ENCODE results near the gene GAPVD1. TPM values are rescaled to one million over a fixed set of nuclear protein-coding genes. Genes with fewer than 3 reads are reported as not detected.
"Not testable (repeated sequence)": the region's sequence is repeated elsewhere in the genome, so short reads cannot be mapped to it uniquely, and the experiment has no call there.

Gene GAPVD1
- total RNA-seq, 1 experiment from 2014 or later, result 30.5 TPM

DNA sequence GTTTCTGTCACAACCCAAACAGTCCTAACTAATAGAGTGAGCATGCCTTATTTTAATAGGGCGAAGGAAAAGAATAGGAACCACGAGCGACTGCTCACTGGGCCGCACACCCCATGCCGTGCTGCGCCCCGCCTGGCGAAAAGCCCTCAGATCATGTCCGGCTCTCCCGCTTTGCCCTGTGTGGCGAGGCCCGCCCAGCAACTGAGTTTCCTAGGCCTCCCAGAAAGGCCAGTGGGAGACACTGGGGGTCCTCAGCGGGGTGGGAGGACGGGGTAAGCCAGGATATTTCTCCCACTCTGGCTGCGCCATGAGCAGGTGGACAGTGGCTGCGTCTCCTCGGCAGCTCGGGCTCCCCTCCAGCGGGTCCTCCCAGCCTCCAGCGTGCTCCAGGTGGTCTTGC lies 138.0 kb downstream of the GAPVD1 start:
- Histone ChIP-seq H3K9ac (ENCODE audit: low read length) (no peak overlapping the region), H3K9me3 (ENCODE audit: low read length) (no peaks in the 10 kb centered on the region), H4K20me1 (ENCODE audit: low read length) (no peaks in the 10 kb centered on the region), H3K27me3 (ENCODE audit: low read length) (no peaks in the 10 kb centered on the region), H3K36me3 (ENCODE audit: low read depth, low read length) (no peaks in the 10 kb centered on the region), H3K4me1 (ENCODE audit: insufficient read depth, low read length) (no peaks in the 10 kb centered on the region), H2AFZ (ENCODE audit: low read length) (no peak overlapping the region), H3K4me3 (ENCODE audit: low read length) (no peak overlapping the region), H3K4me2 (ENCODE audit: low read length) (no peak overlapping the region), H3F3A (ENCODE audit: low read length, unreplicated experiment) (no peaks in the 10 kb centered on the region), H3K79me2 (ENCODE audit: low read length) (no peaks in the 10 kb centered on the region), H3K27ac (ENCODE audit: low read length) (no peak overlapping the region), H3K9me2 (replicated peaks; ENCODE audit: low read length) (no peaks in the 10 kb centered on the region)
- CTCF ChIA-PET, result interaction anchor here (0.6 kb wide), 1 partner anchor 263 kb away, joined by 4 read pairs; no protein-coding TSS in a partner anchor
- no peak for ATAC-seq
- DNase-seq, result no peak
- no TSS peak for BruUV-seq (replicated peaks)
- TF ChIP-seq EZH2 (IDR thresholded peaks at IDR 0.05; ENCODE audit: low read length, unreplicated experiment) (no peak), EZH2phosphoT487 (IDR thresholded peaks at IDR 0.05; ENCODE audit: borderline replicate concordance, low read length) (no peak)
- TF ChIP-seq, protein P1, sequence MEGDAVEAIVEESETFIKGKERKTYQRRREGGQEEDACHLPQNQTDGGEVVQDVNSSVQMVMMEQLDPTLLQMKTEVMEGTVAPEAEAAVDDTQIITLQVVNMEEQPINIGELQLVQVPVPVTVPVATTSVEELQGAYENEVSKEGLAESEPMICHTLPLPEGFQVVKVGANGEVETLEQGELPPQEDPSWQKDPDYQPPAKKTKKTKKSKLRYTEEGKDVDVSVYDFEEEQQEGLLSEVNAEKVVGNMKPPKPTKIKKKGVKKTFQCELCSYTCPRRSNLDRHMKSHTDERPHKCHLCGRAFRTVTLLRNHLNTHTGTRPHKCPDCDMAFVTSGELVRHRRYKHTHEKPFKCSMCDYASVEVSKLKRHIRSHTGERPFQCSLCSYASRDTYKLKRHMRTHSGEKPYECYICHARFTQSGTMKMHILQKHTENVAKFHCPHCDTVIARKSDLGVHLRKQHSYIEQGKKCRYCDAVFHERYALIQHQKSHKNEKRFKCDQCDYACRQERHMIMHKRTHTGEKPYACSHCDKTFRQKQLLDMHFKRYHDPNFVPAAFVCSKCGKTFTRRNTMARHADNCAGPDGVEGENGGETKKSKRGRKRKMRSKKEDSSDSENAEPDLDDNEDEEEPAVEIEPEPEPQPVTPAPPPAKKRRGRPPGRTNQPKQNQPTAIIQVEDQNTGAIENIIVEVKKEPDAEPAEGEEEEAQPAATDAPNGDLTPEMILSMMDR (conservative IDR thresholded peaks at IDR 0.05; ENCODE audit: low read depth, low read length), result no peak
- intact Hi-C loops (cut with micrococcal nuclease), result loop anchor here (10.0 kb wide), 1 partner anchor 825 kb away; no protein-coding TSS in a partner anchor
- POLR2A ChIA-PET (ENCODE audit: unreplicated experiment), result no interaction called here

DNA sequence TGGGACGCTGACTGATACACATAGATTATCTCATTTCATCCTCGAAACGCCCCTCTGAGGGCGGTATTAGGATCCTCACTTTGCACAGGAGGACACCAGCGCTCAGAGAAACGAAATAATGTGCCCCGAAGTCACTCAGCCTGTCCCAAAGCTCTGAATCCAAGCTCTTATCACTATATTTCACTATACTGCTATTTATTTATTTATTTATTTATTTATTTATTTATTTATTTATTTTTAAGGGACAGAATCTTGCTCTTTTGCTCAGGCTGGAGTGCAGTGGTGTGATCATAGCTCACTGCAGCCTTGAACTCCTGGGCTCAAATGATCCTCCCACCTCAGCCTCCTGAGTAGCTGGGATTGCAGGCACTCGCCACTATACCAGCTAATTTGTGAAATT lies 138.6 kb downstream of the GAPVD1 start:
- BruUV-seq (replicated peaks); H3K36me3 ChIP-seq (ENCODE audit: low read depth, low read length); H3K9me2 ChIP-seq (replicated peaks; ENCODE audit: low read length); H2AFZ ChIP-seq (ENCODE audit: low read length); H3K4me3 ChIP-seq (ENCODE audit: low read length); H3K4me2 ChIP-seq (ENCODE audit: low read length); H4K20me1 ChIP-seq (ENCODE audit: low read length); H3K4me1 ChIP-seq (ENCODE audit: insufficient read depth, low read length); H3K27ac ChIP-seq (ENCODE audit: low read length); ATAC-seq; H3F3A ChIP-seq (ENCODE audit: low read length, unreplicated experiment); POLR2A ChIA-PET (ENCODE audit: unreplicated experiment); H3K9ac ChIP-seq (ENCODE audit: low read length); H3K79me2 ChIP-seq (ENCODE audit: low read length); DNase-seq; H3K27me3 ChIP-seq (ENCODE audit: low read length); H3K9me3 ChIP-seq (ENCODE audit: low read length): not testable (repeated sequence)
- CTCF ChIA-PET, result interaction anchor here (0.5 to 0.6 kb wide), 2 partner anchors 264 to 314 kb away, joined by 4 to 6 read pairs; no protein-coding TSS in a partner anchor
- intact Hi-C loops (cut with micrococcal nuclease), result loop anchor here (10.0 kb wide), 1 partner anchor 825 kb away; no protein-coding TSS in a partner anchor

DNA sequence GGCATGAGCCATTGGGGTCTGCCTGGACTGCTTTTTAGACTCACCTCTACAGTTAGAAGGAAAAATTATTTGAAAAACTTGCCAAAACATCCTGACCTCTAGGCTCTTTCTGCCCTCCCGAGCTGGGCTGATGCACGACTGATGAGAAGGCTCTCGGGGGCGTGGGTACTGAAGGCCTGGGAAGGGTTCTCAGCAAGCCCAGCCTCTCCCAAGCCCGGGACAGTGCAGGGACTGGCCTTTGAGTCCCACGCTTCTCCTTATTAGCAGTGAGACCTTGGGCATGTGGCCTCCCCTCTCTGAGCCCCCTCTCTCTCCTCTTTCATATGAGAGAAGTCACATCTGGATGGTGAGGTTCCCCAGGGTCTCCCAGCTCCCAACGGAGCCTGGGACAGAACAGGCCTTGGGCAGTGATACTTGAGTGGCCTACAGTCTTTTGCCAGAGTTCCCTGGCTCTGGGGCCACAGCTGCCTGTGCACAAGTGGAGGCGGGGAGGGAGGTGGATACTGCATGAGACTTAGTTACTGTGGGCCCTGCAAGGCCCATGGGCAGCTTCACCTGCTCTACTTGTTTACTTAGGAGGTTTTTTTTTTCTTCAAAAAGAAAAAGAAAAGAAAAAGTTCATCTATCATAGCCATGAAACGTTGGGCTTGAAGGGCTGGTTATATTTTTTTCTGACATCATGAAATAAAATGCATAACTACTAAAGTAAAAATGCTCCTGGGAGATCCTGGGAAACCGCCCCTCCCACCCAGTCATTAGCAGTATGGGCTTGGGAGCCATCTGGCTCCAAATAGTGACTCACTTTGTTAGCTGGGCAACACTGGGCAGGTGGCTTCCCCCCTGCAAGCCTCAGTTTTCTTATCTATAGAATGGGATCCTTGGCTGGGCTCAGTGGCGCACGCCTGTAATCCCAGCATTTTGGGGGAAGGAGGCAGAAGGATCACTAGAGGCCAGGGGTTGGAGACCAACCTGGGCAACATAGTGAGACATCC lies 139.4 kb downstream of the GAPVD1 start:
- H4K20me1 ChIP-seq (ENCODE audit: low read length), result no peaks in the 10 kb centered on the region
- ChIA-PET POLR2A (ENCODE audit: unreplicated experiment) (no interaction called here), CTCF (no interaction called here)
- intact Hi-C loops (cut with micrococcal nuclease), result loop anchor here (10.0 kb wide), 1 partner anchor 824 kb away; no protein-coding TSS in a partner anchor
- H2AFZ ChIP-seq (ENCODE audit: low read length), result no peak overlapping the region
- ATAC-seq (no peak), DNase-seq (no peak)
- no peaks in the 10 kb centered on the region for H3F3A ChIP-seq (ENCODE audit: low read length, unreplicated experiment)
- H3K4me2 ChIP-seq (ENCODE audit: low read length), result no peak overlapping the region
- no TSS peak for BruUV-seq (replicated peaks)
- no peaks in the 10 kb centered on the region for H3K36me3 ChIP-seq (ENCODE audit: low read depth, low read length)
- H3K27me3 ChIP-seq (ENCODE audit: low read length), result no peaks in the 10 kb centered on the region
- H3K79me2 ChIP-seq (ENCODE audit: low read length), result no peaks in the 10 kb centered on the region
- TF ChIP-seq EZH2 (IDR thresholded peaks at IDR 0.05; ENCODE audit: low read length, unreplicated experiment) (no peak), EZH2phosphoT487 (IDR thresholded peaks at IDR 0.05; ENCODE audit: borderline replicate concordance, low read length) (no peak)
- TF ChIP-seq, protein P1 (conservative IDR thresholded peaks at IDR 0.05; ENCODE audit: low read depth, low read length), result no peak
- H3K9me2 ChIP-seq (replicated peaks; ENCODE audit: low read length), result no peaks in the 10 kb centered on the region
- H3K9me3 ChIP-seq (ENCODE audit: low read length), result no peaks in the 10 kb centered on the region
- no peak overlapping the region for H3K9ac ChIP-seq (ENCODE audit: low read length)
- 0 out of 2 replicates have a peak, but pooled peaks cover under 1% of the 10 kb centered on the region for H3K4me1 ChIP-seq (ENCODE audit: insufficient read depth, low read length)
- H3K4me3 ChIP-seq (ENCODE audit: low read length), result no peak overlapping the region
- no peak overlapping the region for H3K27ac ChIP-seq (ENCODE audit: low read length)

Data from PC-3 (cell line).